IMR-90 (cell line): Measurements from ENCODE around the gene KDSR. TPM values are rescaled to one million over a fixed set of nuclear protein-coding genes. Genes with fewer than 3 reads are reported as not detected.

Experiments
- ATAC-seq: fragments of 200-7000 bp; cut with Tn5 transposase; 2 replicates; pipeline ENCODE4 v1.9.1; 2020; ENCODE audit warnings: low read depth, mild to moderate bottlenecking, moderate library complexity
- BruUV-seq: library from RNA; stranded (reverse); fragments of 400-500 nt; replicated peaks from 2 replicates; lab custom pipeline; 2021; lab: Mats Ljungman, UMichigan
- CTCF ChIA-PET: fragments of 300-600 bp; formaldehyde crosslinking; extraction: SDS; loops from one replicate; lab custom pipeline; 2021; ENCODE audit warnings: antibody characterized with exemption; lab: Yijun Ruan, JAX
- POLR2A ChIA-PET: fragments of 300-600 bp; sonication (Branson Sonifier 250); formaldehyde crosslinking; loops from one replicate; lab custom pipeline; 2022; ENCODE audit warnings: antibody characterized with exemption; ENCODE audit not compliant: unreplicated experiment; lab: Charles Lee
- DNase-seq: peaks from one replicate; pipeline ENCODE4 v3.0.0; 2013
- H2AFZ ChIP-seq: replicated peaks from 2 replicates; pipeline ENCODE3; 2013; ENCODE audit warnings: low read length, mild to moderate bottlenecking; ENCODE audit not compliant: poor library complexity
- H2AK5ac ChIP-seq: 2 replicates; pipeline ENCODE4 v1.6.1; 2013; ENCODE audit warnings: low read depth, low read length, inconsistent platforms
- H2AK9ac ChIP-seq: replicated peaks from 2 replicates; pipeline ENCODE3; 2013; ENCODE audit warnings: mild to moderate bottlenecking, low read depth, low read length, moderate library complexity; ENCODE audit not compliant: poor library complexity
- H2BK120ac ChIP-seq: 2 replicates; pipeline ENCODE4 v1.6.1; 2013; ENCODE audit warnings: low read depth, low read length, inconsistent platforms
- H2BK15ac ChIP-seq: 3 replicates; pipeline ENCODE4 v1.6.1; 2013; ENCODE audit warnings: low read depth, low read length, inconsistent platforms
- H2BK20ac ChIP-seq: 2 replicates; pipeline ENCODE4 v1.6.1; 2013; ENCODE audit warnings: low read depth, mild to moderate bottlenecking, inconsistent platforms, low read length, moderate library complexity
- H2BK5ac ChIP-seq: 2 replicates; pipeline ENCODE4 v1.6.1; 2013; ENCODE audit warnings: mild to moderate bottlenecking, low read depth, low read length, inconsistent platforms; ENCODE audit not compliant: poor library complexity, severe bottlenecking
- H3K14ac ChIP-seq: replicated peaks from 2 replicates; pipeline ENCODE4 v1.6.1; 2013; ENCODE audit warnings: low read depth, low read length, inconsistent platforms
- H3K18ac ChIP-seq: 2 replicates; pipeline ENCODE4 v1.6.1; 2013; ENCODE audit warnings: low read depth, low read length, control low read depth
- H3K23ac ChIP-seq: 2 replicates; pipeline ENCODE4 v1.6.1; 2013; ENCODE audit warnings: low read depth, low read length, inconsistent platforms
- H3K27ac ChIP-seq: 2 replicates; pipeline ENCODE4 v1.5.1; 2013; ENCODE audit warnings: mild to moderate bottlenecking, control low read depth, low read length; ENCODE audit not compliant: insufficient read depth
- H3K27me3 ChIP-seq: 2 replicates; pipeline ENCODE4 v1.6.1; 2013; ENCODE audit warnings: low read length; ENCODE audit not compliant: control insufficient read depth, insufficient read depth
- H3K36me3 ChIP-seq: 2 replicates; pipeline ENCODE4 v1.6.1; 2013; ENCODE audit warnings: low read length, mixed read lengths; ENCODE audit not compliant: control insufficient read depth, insufficient read depth
- H3K4ac ChIP-seq: 2 replicates; pipeline ENCODE4 v1.6.1; 2013; ENCODE audit warnings: low read depth, low read length, inconsistent platforms
- H3K4me1 ChIP-seq: 2 replicates; pipeline ENCODE4 v1.6.1; 2013; ENCODE audit warnings: low read length, mixed read lengths; ENCODE audit not compliant: control insufficient read depth, insufficient read depth
- H3K4me2 ChIP-seq: 2 replicates; pipeline ENCODE4 v1.6.1; 2013; ENCODE audit warnings: low read depth, mild to moderate bottlenecking, control low read depth, low read length, moderate library complexity
- H3K4me3 ChIP-seq: 2 replicates; pipeline ENCODE4 v1.5.1; 2013; ENCODE audit warnings: low read depth, mild to moderate bottlenecking, control low read depth, low read length, moderate library complexity; ENCODE audit not compliant: insufficient read depth
- H3K56ac ChIP-seq: 2 replicates; pipeline ENCODE4 v1.6.1; 2013; ENCODE audit warnings: low read length, inconsistent platforms; ENCODE audit not compliant: insufficient read depth; ENCODE audit errors: extremely low read depth
- H3K79me1 ChIP-seq, 2 experiments: 2 replicates each; pipeline ENCODE4 v1.6.1; 2013; ENCODE audit warnings: low read length in 2 of 2, inconsistent platforms in 1 of 2, low read depth in 1 of 2
- H3K9ac ChIP-seq: 2 replicates; pipeline ENCODE4 v1.6.1; 2013; ENCODE audit warnings: low read depth, low read length, control low read depth
- H3K9me1 ChIP-seq: 2 replicates; pipeline ENCODE4 v1.6.1; 2013; ENCODE audit warnings: low read length, inconsistent platforms; ENCODE audit not compliant: insufficient read depth
- H3K9me3 ChIP-seq: 2 replicates; pipeline ENCODE4 v1.6.1; 2013; ENCODE audit warnings: low read length; ENCODE audit not compliant: control insufficient read depth, insufficient read depth
- H4K20me1 ChIP-seq: 2 replicates; pipeline ENCODE4 v1.6.1; 2013; ENCODE audit warnings: low read length, inconsistent platforms; ENCODE audit not compliant: insufficient read depth
- H4K5ac ChIP-seq: 2 replicates; pipeline ENCODE4 v1.6.1; 2013; ENCODE audit warnings: mild to moderate bottlenecking, low read depth, low read length, control low read depth
- H4K8ac ChIP-seq, 2 experiments: 2 replicates each; pipeline ENCODE4 v1.6.1; 2013; ENCODE audit warnings: low read depth in 2 of 2, low read length in 2 of 2, control low read depth in 1 of 2, inconsistent platforms in 1 of 2
- H4K91ac ChIP-seq: 2 replicates; pipeline ENCODE4 v1.6.1; 2013; ENCODE audit warnings: low read depth, low read length, inconsistent platforms; ENCODE audit not compliant: insufficient read depth
- BHLHE40 ChIP-seq: fragments of 150-350 bp; IDR thresholded peaks from 2 replicates; pipeline ENCODE4 v1.6.1; 2016; ENCODE audit warnings: mild to moderate bottlenecking, low read depth, low read length
- MAFK ChIP-seq: IDR thresholded peaks from 2 replicates; pipeline ENCODE4 v1.6.1; 2012; ENCODE audit warnings: low read depth, low read length, improper control_type of control experiment
- MXI1 ChIP-seq: IDR thresholded peaks from 2 replicates; pipeline ENCODE4 v1.6.1; 2012; ENCODE audit warnings: low read depth, mild to moderate bottlenecking, low read length, moderate library complexity, borderline replicate concordance
- NFE2L2 ChIP-seq: fragments of 150-350 bp; IDR thresholded peaks from 2 replicates; pipeline ENCODE4 v1.6.1; 2016; ENCODE audit warnings: low read depth, mild to moderate bottlenecking, low read length
- WGBS, 2 experiments: methylation state at CpG; one replicate each; pipeline versions ENCODE4 v1.1.5 to v1.1.7; 2013; ENCODE audit warnings: missing lambda C conversion rate in 2 of 2; ENCODE audit not compliant: insufficient read length in 1 of 2; ENCODE audit errors: extremely low coverage in 2 of 2; 5-methylcytosine and 5-hydroxymethylcytosine counted together
- dilution Hi-C: fragments of 300-500 bp; cut with HindIII; formaldehyde crosslinking; loops from one replicate; pipeline ENCODE4 v1.14.3; 2018; ENCODE audit warnings: low sequenced_read_pairs; ENCODE audit not compliant: unreplicated experiment
- in situ Hi-C: fragments of 300-500 bp; cut with MboI; formaldehyde crosslinking; loops from 3 replicates; pipeline ENCODE4 v1.14.3; 2019; ENCODE audit warnings: low sequenced_read_pairs, inconsistent platforms, mixed read lengths
- intact Hi-C: fragments of 100-400 bp; cut with micrococcal nuclease; formaldehyde crosslinking; loops from 2 replicates; pipeline ENCODE4 v1.10.0; 2022
- polyA plus RNA-seq, 3 experiments: library from polyadenylated mRNA; depleted of rRNA; stranded (reverse); fragments of >200 nt; gene quantifications; 2 replicates each; pipeline ENCODE4 v1.2.3, GENCODE V29; 2012; ENCODE audit warnings: low replicate concordance in 1 of 3
- total RNA-seq: library from RNA; depleted of rRNA; stranded (reverse); fragments of >200 nt; gene quantifications from 2 replicates; pipeline ENCODE4 v1.2.3, GENCODE V29; 2012

The KDSR gene
- total and polyA plus RNA-seq, 2 of the 4 experiments (the other 2 are of a cell fraction), result 21.5 to 21.9 TPM

DNA sequence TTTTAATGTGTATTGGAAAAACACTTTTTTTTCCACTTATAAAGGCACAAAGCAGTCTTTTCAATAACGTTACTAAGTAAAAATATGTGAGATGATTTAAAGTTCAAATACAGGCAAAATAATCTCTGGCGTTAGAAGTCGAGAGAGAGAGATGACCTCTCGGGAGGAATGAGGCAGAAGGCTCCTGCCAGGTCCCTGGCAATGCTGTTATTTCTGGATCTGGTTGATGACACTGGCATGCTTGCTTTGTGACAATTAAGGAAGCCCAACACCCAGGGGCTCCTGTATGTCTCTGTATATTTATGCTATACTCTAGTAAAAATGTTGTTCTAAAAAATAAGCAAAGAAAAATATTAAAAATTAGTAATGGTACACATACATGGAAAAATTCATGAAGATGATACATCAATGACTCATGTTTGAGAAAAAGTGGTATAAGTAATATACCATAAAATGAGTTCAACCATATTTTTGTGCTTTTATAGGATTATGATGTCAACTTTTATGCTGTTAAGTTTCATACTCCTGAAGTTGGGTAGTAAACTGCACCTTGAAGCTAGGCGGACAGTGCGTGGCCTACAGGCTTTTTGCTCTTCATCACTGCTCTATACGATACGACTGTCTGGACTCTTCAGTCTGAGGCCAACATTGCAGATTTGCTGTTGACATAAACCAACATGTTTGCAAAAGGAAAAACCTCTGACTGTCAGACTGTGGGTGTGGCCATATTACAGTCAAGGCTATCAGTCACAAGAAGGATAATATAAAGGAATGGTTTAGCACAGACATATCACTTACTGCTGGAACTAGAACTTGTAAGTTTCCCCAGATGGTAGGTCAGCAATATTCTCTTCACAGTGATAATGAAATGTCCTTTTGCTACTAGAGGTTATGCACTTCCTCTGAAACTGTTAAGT is 35.5 kb upstream of the KDSR start:
- Histone ChIP-seq H2BK120ac (no peak overlapping the region), H3K36me3 (peaks cover 38% of the 10 kb centered on the region), H2BK5ac (no peak overlapping the region), H3K9me1 (no peaks in the 10 kb centered on the region), H3K9me3 (no peaks in the 10 kb centered on the region), H3K4me1 (no peaks in the 10 kb centered on the region), H3K79me1 (peaks cover 14 to 19% of the 10 kb centered on the region in 2 experiments), H3K4me2 (no peak overlapping the region), H3K4ac (no peak overlapping the region), H3K18ac (no peak overlapping the region), H4K91ac (no peak overlapping the region), H2BK15ac (no peak overlapping the region), H3K23ac (no peak overlapping the region), H2AK9ac (no peak overlapping the region), H3K4me3 (no peak overlapping the region), H3K27ac (no peak overlapping the region), H3K56ac (no peak overlapping the region), H3K27me3 (no peaks in the 10 kb centered on the region), H3K14ac (no peak overlapping the region), H4K5ac (no peak overlapping the region), H3K9ac (no peak overlapping the region), H4K8ac (no peak overlapping the region), H2AK5ac (no peak overlapping the region), H4K20me1 (no peaks in the 10 kb centered on the region), H2BK20ac (no peak overlapping the region), H2AFZ (no peak overlapping the region)
- DNase-seq (no peak), ATAC-seq (no peak)
- no peak for TF ChIP-seq BHLHE40
- TF ChIP-seq MXI1, result no peak
- TF ChIP-seq NFE2L2, result no peak
- no peak for TF ChIP-seq MAFK
- in situ Hi-C loops (no loop called here), intact Hi-C loops (no loop called here), dilution Hi-C loops (no loop called here)
- BruUV-seq, result no TSS peak
- CTCF ChIA-PET, result no interaction called here
- WGBS, 2 experiments, result 100% methylated on average over 2 of the region's 8 CpGs; no CpG with 5 or more reads in 1 of the 2 experiments
- POLR2A ChIA-PET, result no interaction called here
